Endothelial cell of umbilical vein (primary cell): ENCODE data around the gene ASB11. TPM values are rescaled to one million over a fixed set of nuclear protein-coding genes. Genes with fewer than 3 reads are reported as not detected.
"Not testable (repeated sequence)": the region's sequence is repeated elsewhere in the genome, so short reads cannot be mapped to it uniquely, and the experiment has no call there.

ENCODE experiments used
- BruUV-seq: library from RNA; stranded (reverse); fragments of 400-500 nt; replicated peaks from 2 replicates; lab custom pipeline; 2021; lab: Mats Ljungman, UMichigan
- CTCF ChIA-PET: fragments of 300-600, 350-600 bp; sonication (Branson Sonifier 250); formaldehyde crosslinking; loops from one replicate; lab custom pipeline; 2021; ENCODE audit warnings: antibody characterized with exemption, inconsistent platforms; lab: Charles Lee
- POLR2A ChIA-PET: fragments of 300-600, 350-600 bp; sonication (Branson Sonifier 250); formaldehyde crosslinking; loops from one replicate; lab custom pipeline; 2021; ENCODE audit warnings: antibody characterized with exemption, inconsistent platforms; lab: Charles Lee
- DNase-seq: peaks from one replicate; pipeline ENCODE4 v3.0.0-alpha.2; 2011; ENCODE audit warnings: low read depth, low spot score
- FAIRE-seq: peaks from 2 replicates; lab custom pipeline; 2011; peaks lifted over from hg19 to GRCh38; lab: Jason Lieb, UNC
- H2AFZ ChIP-seq: 2 replicates; pipeline ENCODE4 v1.6.0; 2012; ENCODE audit warnings: low read depth, low read length, control low read depth, inconsistent platforms
- H3K27ac ChIP-seq: 2 replicates; pipeline ENCODE4 v1.5.1; 2011; ENCODE audit warnings: low read depth, mild to moderate bottlenecking, control low read depth, low read length, moderate library complexity; ENCODE audit not compliant: insufficient read depth
- H3K27me3 ChIP-seq, 2 experiments: 2 replicates each; pipeline versions ENCODE4 v1.6.0 to v1.6.1; 2011; ENCODE audit warnings: low read length in 2 of 2, mixed read lengths in 1 of 2; ENCODE audit not compliant: control insufficient read depth in 2 of 2, insufficient read depth in 2 of 2
- H3K36me3 ChIP-seq, 2 experiments: 2 replicates in 1 of 2; 3 replicates in 1 of 2; pipeline ENCODE4 v1.5.1; 2011; ENCODE audit warnings: low read length in 2 of 2, mild to moderate bottlenecking in 1 of 2, moderate library complexity in 1 of 2; ENCODE audit not compliant: control insufficient read depth in 2 of 2, insufficient read depth in 2 of 2; ENCODE audit errors: extremely low read depth in 1 of 2
- H3K4me1 ChIP-seq: 3 replicates; pipeline ENCODE4 v1.5.1; 2011; ENCODE audit warnings: mild to moderate bottlenecking, low read length; ENCODE audit not compliant: control insufficient read depth, insufficient read depth; ENCODE audit errors: extremely low read depth
- H3K4me2 ChIP-seq: 2 replicates; pipeline ENCODE4 v1.6.1; 2011; ENCODE audit warnings: low read length, control low read depth, mixed read lengths; ENCODE audit not compliant: insufficient read depth
- H3K4me3 ChIP-seq, 3 experiments: fragments of 200-600 bp in 1 of 3; sonication (generic), shearing (Covaris generic) in 1 of 3; replicated peaks in 1 of 3; 2 replicates each; pipeline ENCODE4 v1.5.1; 2011 to 2016; ENCODE audit warnings: control low read depth in 3 of 3, low read length in 3 of 3, mild to moderate bottlenecking in 2 of 3, inconsistent platforms in 1 of 3, low read depth in 1 of 3, moderate library complexity in 1 of 3; ENCODE audit not compliant: insufficient read depth in 1 of 3
- H3K79me2 ChIP-seq: 2 replicates; pipeline ENCODE4 v1.6.0; 2012; ENCODE audit warnings: low read length, inconsistent platforms; ENCODE audit not compliant: control insufficient read depth, insufficient read depth
- H3K9ac ChIP-seq: replicated peaks from 2 replicates; pipeline ENCODE3; 2011; ENCODE audit warnings: low read length, control low read depth; ENCODE audit not compliant: insufficient read depth; ENCODE audit errors: extremely low read depth
- H3K9me1 ChIP-seq: replicated peaks from 3 replicates; pipeline ENCODE4 v1.6.0; 2011; ENCODE audit warnings: mild to moderate bottlenecking, low read length; ENCODE audit not compliant: control insufficient read depth, insufficient read depth; ENCODE audit errors: extremely low read depth
- H3K9me3 ChIP-seq: replicated peaks from 2 replicates; pipeline ENCODE4 v1.5.1; 2012; ENCODE audit warnings: low read length, inconsistent platforms; ENCODE audit not compliant: control insufficient read depth, insufficient read depth
- H4K20me1 ChIP-seq: replicated peaks from 2 replicates; pipeline ENCODE3; 2011; ENCODE audit warnings: mild to moderate bottlenecking, low read length; ENCODE audit not compliant: control insufficient read depth, insufficient read depth; ENCODE audit errors: extremely low read depth
- FOS ChIP-seq: IDR thresholded peaks from 2 replicates; pipeline ENCODE4 v1.6.1; 2011; ENCODE audit warnings: mild to moderate bottlenecking, low read length, moderate library complexity, borderline replicate concordance; ENCODE audit not compliant: insufficient read depth
- JUN ChIP-seq: IDR thresholded peaks from 2 replicates; pipeline ENCODE4 v1.6.1; 2011; ENCODE audit warnings: borderline replicate concordance, low read depth; ENCODE audit not compliant: insufficient read length, insufficient read depth
- MYC ChIP-seq: IDR thresholded peaks from one replicate; pipeline ENCODE4 v1.6.1; 2011; ENCODE audit warnings: mild to moderate bottlenecking, low read depth, low read length
- POLR2A ChIP-seq: IDR thresholded peaks from 2 replicates; pipeline ENCODE4 v1.6.1; 2012; ENCODE audit warnings: low read depth, mild to moderate bottlenecking, control low read depth, low read length
- POLR2AphosphoS5 ChIP-seq: IDR thresholded peaks from 2 replicates; pipeline ENCODE4 v1.6.1; 2012; ENCODE audit warnings: low read depth, mild to moderate bottlenecking, control low read depth, low read length, moderate library complexity; ENCODE audit not compliant: insufficient read depth
- dilution Hi-C: fragments of 300-500 bp; cut with MboI; formaldehyde crosslinking; loops from one replicate; pipeline ENCODE4 v1.15.0; 2019; ENCODE audit warnings: low sequenced_read_pairs; ENCODE audit not compliant: extremely low pct_ligation_motif_present
- intact Hi-C: fragments of 100-400 bp; cut with micrococcal nuclease; formaldehyde crosslinking; loops from one replicate; pipeline ENCODE4 v1.10.0; 2022
- polyA plus RNA-seq, 4 experiments: library from polyadenylated mRNA; depleted of rRNA in 3 of 4; stranded (reverse) in 3 of 4; unstranded in 1 of 4; fragments of >200 nt; gene quantifications; 2 replicates each; pipeline versions ENCODE4 v1.2.1 to v1.2.3, GENCODE V29; 2011 to 2012; ENCODE audit warnings: missing spikeins in 1 of 4
- total RNA-seq: library from RNA; stranded (reverse); gene quantifications from 2 replicates; pipeline ENCODE4 v1.2.3, GENCODE V29; 2021

Gene ASB11
- total and polyA plus RNA-seq, 2 donors (not counting 3 experiments of a cell fraction or from before 2014, with no cell fraction given) = 0.06 to 0.15 TPM

DNA sequence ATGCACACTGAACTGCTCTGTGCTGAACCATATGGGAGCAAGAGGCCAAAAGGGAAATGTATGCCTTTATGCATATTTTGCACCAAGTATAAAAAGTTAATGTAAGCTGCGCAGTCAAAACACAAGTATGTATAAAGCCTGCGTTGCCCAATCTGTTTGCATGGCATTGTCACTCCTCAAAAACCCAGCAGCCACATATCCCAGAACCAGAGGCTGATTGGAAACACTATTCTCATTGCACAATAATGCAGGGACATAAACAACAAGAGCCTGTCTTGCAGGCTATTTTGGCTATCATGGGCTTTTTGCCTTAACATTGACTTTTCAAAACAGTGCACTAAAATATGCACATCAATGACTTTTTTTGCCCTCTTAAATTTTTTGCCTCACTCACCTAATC is 40.5 kb downstream of the ASB11 start:
- dilution Hi-C loops = no loop called here
- Histone ChIP-seq H3K9ac (no peak overlapping the region), H3K27me3 (no peaks in the 10 kb centered on the region), H3K4me3 (no peak overlapping the region), H3K9me3 (no peaks in the 10 kb centered on the region), H3K4me1 (peaks cover 4% of the 10 kb centered on the region), H3K4me2 (no peak overlapping the region), H3K36me3 (no peaks in the 10 kb centered on the region), H4K20me1 (no peaks in the 10 kb centered on the region), H3K27ac (no peak overlapping the region), H3K9me1 (no peaks in the 10 kb centered on the region), H3K79me2 (no peaks in the 10 kb centered on the region), H2AFZ (no peak overlapping the region)
- TF ChIP-seq FOS (no peak), JUN (no peak), MYC (no peak), POLR2AphosphoS5 (no peak), POLR2A (no peak)
- intact Hi-C loops = no loop called here
- ChIA-PET POLR2A (no interaction called here), CTCF (no interaction called here)
- FAIRE-seq (no peak), DNase-seq (no peak)
- no TSS peak for BruUV-seq

DNA sequence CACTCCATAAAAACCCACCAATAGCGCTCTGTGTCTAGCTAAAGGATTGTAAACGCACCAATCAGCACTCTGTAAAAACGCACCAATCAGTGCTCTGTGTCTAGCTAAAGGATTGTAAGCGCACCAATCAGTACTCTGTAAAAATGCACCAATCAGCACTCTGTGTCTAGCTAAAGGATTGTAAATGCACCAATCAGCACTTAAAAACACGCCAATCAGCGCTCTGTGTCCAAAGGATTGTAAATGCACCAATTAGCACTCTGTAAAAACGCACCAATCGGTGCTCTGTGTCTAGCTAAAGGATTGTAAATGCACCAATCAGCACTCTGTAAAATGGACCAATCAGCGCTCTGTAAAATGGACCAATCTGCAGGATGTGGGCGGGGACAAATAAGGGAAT is 42.2 kb downstream of the ASB11 start:
- FAIRE-seq, H3K36me3 ChIP-seq, H3K9me1 ChIP-seq, H3K4me2 ChIP-seq, intact Hi-C loops, H3K27me3 ChIP-seq, H3K4me3 ChIP-seq, H3K9ac ChIP-seq, H3K9me3 ChIP-seq, DNase-seq, H4K20me1 ChIP-seq, H2AFZ ChIP-seq, H3K27ac ChIP-seq, BruUV-seq, dilution Hi-C loops, POLR2A ChIA-PET, CTCF ChIA-PET, H3K4me1 ChIP-seq, H3K79me2 ChIP-seq: not testable (repeated sequence)
